ENCODE measurements around the gene KRT86.
"Not testable (repeated sequence)": the region's sequence is repeated elsewhere in the genome, so short reads cannot be mapped to it uniquely, and the experiment has no call there.

Gene KRT86

DNA sequence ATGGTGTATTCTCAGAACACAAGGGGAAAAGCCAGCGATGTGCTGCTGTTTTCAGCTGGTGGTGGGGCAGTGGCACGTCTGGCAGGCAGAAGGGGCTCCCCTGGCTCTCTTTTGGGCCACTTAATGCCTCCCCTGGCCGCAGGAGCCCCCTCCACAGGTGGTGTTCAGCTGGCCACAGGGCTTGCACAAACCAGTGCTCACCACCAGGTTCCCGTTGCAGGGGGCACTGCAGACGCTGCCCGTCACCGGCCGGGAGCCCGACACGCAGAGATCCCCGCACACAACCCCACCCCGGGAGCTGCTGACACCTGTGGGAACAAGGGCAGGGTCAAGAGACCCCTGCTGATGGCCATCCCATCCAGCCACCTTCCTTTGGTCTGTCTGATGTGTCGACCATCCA, 40.1 kb downstream of the KRT86 start:
- DNase-seq (ENCODE audit: low read depth in 3 of 3), result no peak

- not testable (repeated sequence) for DNase-seq (ENCODE audit: low read depth in 3 of 3)
These were observed 41.3 kb downstream of the KRT86 start for GRCh38 chr12:52315721-52316120.

DNA sequence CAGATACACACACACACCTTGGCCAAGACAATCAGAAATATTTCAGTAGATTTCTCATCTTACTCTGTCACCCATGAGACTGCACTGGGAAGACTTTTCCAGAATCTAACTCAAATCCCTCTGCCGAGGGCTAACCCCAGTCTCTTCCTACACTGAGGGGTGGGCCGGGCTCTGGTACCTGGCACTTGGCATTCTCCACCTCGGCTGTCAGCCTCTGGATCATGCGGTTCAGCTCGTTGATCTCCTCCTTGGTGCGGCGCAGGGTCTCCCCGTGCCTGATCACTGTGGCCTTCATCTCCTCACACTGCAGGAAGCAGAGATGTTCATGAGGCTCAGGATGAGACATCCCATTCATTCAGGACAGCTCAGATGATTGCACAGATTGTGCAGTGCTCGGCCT, 41.8 kb downstream of the KRT86 start:
- no peak for DNase-seq (ENCODE audit: low read depth in 3 of 3)

DNA sequence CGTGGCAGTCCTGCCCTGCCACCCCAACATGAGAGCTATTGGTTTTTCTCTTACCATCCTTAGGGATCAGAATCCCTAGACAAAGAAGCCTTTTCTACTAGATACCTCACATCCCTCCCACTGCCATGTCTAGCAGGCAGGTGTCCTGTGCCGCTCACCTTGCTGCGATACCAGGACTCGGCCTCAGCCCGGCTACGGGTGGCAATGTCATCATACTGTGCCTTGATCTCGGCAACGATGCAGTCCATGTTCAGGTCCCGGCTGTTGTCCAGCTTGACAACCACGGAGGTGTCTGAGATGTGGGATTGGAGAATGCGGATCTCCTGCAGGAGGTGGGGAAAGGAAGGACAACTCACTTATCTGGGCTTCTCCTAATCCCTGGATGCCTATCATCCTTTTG, 42.3 kb downstream of the KRT86 start:
- no peak for DNase-seq (ENCODE audit: low read depth in 3 of 3)

DNA sequence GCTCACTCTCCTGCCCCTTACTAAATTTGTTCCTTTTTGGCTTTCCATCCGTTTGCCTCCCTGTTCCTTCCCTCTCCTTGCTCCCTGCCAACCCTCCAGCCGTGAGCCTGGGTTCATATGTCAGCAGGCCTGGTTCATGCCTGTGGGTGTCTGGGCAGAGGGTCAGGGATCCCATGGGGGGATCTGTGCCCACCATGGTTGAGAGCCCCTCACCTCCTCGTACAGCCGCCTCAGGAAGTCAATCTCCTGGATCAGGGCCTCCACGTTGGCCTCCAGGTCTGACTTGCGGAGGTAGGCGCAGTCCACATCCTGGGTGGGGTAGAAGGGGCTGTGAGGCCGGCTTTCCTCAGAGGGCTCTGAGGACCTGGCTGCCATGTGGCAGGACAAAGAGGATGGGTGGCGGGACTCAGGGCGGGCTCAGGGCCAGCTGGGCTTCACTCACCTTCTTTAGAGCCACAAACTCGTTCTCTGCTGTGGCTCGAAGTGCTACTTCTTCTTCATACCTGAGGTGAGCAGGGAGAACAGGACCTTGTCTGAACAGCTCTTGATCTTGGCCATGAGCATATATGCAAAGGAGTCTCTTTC, 43.1 kb downstream of the KRT86 start:
- no peak for DNase-seq (ENCODE audit: low read depth in 3 of 3)

- no peak for DNase-seq (ENCODE audit: low read depth in 3 of 3)
These were observed 44.0 kb downstream of the KRT86 start for GRCh38 chr12:52318241-52318990.

- DNase-seq (ENCODE audit: low read depth in 3 of 3), result no peak
These were observed 44.7 kb downstream of the KRT86 start for GRCh38 chr12:52319097-52319496.

DNA sequence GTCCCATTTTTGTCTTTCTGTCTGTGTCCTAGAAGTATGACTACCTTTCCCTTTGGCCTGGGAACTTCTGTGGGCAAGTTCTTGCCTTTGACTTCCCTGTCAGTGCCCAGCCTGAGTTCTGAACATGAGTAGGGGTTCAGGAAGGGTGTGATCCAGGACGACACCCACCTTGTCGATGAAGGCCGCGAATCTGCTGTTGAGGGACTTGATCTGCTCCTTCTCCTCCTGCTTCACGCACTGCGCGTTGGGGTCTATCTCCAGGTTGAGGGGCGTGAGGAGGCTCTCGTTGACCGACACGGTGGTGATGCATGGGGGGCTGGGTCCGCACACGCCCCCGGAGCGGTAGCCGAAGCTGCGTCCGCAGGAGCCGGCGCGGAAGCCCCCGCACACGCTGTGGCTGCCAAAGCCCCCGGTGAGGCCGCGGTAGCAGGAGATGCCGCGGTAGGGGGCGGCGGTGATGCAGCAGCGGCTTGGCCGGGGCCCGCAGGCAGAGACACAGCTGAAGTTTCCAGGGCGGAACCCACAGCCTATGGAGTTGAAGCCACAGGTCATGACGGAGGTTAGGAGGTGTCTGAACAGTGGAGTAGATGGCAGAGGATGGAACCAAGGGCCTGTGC, 46.4 kb downstream of the KRT86 start, which contains the start of gene KRT83:
Gene KRT83 (minus strand): TSS at position 615 of the 617 bp plus-strand sequence. CDS start 63 bp downstream, at position 552.
- no peak for DNase-seq (ENCODE audit: low read depth in 3 of 3)

- no peak for DNase-seq (ENCODE audit: low read depth in 3 of 3)
These were observed 47.0 kb downstream of the KRT86 start for GRCh38 chr12:52321418-52321817.

DNA sequence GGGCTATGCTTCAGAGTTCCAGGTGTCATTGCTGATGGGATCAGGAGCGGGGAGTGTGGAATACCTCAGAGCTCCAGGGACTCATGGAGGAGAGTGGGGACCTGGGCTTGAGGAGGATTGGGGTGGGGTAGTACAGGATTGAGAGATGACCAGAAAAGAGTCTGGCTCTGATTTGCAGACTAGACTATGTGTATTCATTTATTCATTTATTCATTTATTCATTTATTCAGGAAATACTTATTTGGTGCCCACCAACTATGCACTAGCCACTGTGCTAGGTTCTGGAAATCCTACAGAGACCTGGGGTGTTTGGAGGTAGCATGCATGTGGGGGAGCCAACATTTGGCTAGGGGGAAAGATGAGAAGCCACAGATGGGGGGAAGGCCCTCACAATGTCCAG, 47.6 kb downstream of the KRT86 start:
- no peak for DNase-seq (ENCODE audit: low read depth in 3 of 3)

DNA sequence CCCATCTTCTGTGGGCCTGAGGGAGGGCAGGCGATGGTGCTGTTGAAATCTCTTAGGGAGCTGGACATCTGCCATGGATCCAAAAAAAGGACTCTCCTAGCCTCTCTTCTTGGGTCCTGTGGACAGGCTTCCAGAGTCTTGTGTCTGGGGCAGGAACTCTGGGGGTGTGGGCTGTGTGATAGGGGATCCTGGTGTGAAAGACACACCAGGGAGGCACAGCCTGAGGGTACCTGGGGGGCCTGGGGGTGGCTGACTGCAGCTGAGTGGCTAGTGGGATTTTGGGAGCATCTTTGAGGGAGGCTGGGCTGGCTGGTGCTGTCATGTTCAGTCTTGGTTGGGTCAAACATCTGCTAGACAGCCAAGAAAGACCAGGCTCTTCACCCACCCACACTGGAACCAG, 48.6 kb downstream of the KRT86 start:
- DNase-seq (ENCODE audit: low read depth in 3 of 3), result no peak

DNA sequence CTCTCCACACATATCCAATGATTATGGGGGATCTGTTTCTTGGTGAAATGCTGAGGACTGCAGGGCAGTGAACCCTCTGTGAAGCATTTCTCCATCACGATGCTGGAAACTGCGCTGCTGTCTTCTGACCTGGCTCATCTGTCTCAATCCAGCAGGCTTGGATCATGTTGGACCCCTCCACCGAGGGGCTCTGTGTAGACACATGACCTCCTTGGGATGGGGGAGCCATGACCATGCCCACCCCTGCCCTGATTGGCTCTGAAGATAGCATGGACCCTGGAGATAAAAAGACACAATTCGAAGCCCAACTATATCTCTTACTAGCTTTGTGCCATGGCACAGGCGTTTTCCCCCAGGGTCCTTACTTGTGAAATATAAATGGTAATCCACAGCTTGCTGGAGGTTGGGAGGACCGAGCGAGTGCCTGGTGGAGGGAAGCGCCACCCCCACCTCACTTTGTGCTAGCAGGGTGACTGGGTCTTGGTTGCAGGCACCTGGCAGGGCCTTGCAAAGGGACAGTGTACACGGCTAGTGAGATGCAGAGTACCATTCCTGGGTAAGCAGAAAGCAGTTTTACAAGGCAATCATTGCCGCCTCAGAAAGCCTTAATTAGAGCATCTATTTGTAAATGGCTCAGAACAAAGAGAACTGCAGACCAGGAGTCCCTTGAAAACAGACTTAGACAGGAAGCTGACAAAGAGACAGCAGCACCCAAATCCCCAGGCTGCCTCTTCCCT, 49.1 kb downstream of the KRT86 start:
- DNase-seq (ENCODE audit: low read depth in 3 of 3), result no peak

DNA sequence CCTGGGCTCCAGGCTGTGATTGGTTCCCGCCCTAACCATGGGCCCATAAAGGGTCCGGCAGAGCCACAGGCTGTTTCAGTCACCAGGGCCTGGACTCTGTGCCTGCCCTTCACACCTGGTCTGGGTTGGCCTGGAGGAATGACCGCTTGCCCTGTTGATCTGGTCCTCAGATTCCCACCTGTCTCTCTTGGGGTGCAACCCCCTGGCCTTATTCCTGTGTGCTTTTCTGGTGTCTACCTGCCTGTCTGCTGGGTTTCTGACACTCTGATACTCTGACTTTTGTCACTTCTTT, 49.7 kb downstream of the KRT86 start:
- DNase-seq (ENCODE audit: low read depth in 3 of 3), result no peak

- peak; percentile 39 to 71 (median 64) for DNase-seq (ENCODE audit: low read depth in 3 of 3)
These were observed 52.8 kb downstream of the KRT86 start for GRCh38 chr12:52327052-52327829.

DNA sequence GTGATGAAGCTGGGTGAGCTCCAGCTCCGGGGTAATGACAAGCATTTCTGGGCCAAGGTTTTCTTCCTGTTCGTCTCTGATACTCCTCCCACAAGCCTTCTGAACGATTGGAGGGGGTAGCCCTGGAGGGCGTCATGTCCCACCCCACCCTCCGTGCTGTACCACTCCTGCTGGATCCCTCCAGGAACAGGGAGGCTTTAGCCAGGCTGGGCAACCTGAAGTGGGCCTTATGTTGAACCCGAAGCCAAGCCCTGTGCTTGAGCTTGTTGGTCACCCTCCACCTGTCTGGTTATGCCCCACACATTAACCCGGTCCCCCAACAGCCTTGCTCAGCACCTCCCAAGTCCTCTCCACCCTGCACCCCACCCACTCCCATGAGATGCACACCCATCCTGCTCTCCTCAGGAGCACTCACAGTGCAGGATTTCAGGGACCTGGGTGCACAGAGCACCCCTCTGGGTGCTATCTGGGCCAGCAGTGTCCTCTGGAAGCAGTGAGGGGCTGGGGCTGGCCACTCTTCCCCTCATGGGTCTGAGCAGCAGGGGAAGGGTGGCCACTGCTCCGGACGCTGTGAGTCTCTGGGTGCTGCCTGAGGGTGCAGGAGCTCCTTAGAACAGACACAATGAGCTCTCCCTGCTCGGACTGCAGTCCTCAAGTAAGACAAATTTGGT, 53.5 kb downstream of the KRT86 start:
- DNase-seq (ENCODE audit: low read depth in 3 of 3), result peak in 1 of 3 experiments; percentile 12

DNA sequence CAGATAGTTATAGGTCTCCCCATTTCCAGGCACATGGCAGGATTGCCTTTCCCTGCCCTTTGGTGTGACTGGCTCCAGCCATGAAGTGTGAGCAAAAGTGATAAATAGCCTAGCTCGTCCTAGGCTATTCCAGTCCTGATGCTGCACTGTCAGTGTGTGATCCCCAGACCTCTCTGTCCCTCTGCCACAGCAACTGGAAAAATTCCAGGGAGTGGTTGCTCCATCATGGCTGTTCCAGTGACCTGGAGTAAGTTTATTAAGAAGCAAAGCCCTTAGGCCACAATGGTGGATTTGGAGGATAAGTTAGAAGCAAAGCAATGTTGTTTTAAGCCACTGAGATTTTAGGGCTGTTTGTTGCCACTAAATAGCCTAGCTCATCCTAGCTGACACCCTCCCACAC, 56.6 kb downstream of the KRT86 start:
- DNase-seq (ENCODE audit: low read depth in 3 of 3), result no peak

DNA sequence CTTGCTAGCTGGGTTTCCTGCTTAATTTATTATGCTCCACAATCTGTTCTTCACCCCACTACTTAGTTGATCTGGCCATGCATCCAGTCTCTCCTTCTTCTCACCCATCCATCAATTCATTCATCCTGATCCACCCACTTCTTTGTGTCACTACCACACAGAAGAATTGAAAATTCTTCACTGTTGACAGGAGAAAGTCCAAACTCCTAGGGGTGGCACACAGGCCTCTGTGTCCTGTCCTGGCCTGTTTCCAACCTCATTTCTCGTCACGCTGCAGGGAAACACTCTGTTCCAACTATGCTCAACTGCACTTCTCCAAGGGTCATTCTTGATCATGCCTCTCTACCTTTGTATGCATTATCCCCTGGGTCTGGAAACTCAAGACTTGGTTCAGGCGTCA, 57.4 kb downstream of the KRT86 start:
- no peak for DNase-seq (ENCODE audit: low read depth in 3 of 3)

GRCh38 chr12:52332381-52332780, 57.9 kb downstream of the KRT86 start:
- no peak for DNase-seq (ENCODE audit: low read depth in 3 of 3)

GRCh38 chr12:52333321-52333720, 58.9 kb downstream of the KRT86 start:
- no peak for DNase-seq (ENCODE audit: low read depth in 3 of 3)

DNA sequence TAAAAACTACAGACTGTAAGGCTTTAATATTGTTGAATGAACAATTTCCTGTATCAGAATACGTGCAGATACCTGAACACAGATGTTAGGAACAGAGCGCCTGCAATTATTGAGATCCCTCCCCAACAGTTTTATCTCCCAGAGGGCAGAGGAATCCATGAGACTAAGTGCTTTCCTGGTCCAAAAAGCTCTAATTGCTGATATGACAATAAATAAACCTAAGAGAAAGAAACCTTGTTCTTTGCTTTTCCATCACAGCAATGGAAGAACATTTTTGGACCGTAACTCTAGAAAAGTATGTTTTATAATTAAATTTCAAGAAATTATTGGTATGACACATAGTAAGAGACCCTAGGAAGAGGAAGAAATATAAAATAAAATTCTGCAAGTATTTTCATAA, 59.7 kb downstream of the KRT86 start:
- no peak for DNase-seq (ENCODE audit: low read depth in 3 of 3)

GRCh38 chr12:52335598-52336262, 61.3 kb downstream of the KRT86 start:
- DNase-seq (ENCODE audit: low read depth in 3 of 3), result no peak

All from stimulated activated CD4-positive, alpha-beta T cell treated with anti-CD3 and anti-CD28 coated beads, TNF-alpha, amount 100 ng/mL, for 4 hours (primary cell).